Activated CD8-positive, alpha-beta memory T cell treated with anti-CD3 and anti-CD28 coated beads, Interleukin-2, amount 50 U/mL, for 24 hours (primary cell): Measurements from ENCODE around the gene ESRRA.
A peak's percentile ranks its signal among the peaks of the same experiment; 100 is the strongest.

Experiments used
- DNase-seq: peaks from one replicate; pipeline ENCODE4 v3.0.0-alpha.2; 2020; ENCODE audit errors: extremely low read depth

ESRRA gene

DNA sequence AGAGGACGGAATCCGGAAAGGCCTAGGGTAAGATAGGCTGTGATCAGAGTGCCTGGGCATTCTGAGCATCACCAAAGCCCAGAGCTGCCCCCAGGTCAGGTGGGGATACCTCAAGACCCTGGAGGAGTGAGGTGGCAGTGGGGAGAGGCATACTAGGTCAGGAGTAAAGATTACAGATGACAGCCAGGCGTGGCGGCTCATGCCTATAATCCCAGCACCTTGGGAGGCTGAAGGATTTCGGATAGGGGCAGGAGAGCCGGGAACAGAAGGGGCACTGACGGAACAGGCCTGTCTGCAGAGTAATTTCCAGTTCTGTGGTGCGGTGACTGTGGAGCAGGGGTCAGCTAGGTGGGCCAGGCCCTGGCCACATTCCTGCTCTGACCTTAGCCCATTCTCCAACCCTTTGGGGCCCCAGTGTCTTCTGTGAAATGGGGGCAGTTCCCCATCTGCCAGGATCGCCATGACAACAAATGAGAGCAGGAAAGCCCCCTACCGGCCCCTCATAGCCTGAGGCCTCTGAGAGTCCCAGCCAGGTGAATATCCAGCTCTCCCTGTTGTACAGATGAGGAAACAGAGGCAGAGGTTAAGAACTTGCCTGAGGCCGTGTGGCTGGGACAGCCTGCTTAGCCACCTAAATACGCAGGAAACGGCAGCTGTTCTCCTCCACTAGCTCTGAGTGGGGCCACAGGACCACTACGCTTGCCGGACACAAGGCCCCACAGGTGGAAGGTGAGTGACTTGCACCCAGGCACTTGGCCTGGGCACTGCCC, 30.1 kb upstream of the ESRRA start:
- no peak for DNase-seq

DNA sequence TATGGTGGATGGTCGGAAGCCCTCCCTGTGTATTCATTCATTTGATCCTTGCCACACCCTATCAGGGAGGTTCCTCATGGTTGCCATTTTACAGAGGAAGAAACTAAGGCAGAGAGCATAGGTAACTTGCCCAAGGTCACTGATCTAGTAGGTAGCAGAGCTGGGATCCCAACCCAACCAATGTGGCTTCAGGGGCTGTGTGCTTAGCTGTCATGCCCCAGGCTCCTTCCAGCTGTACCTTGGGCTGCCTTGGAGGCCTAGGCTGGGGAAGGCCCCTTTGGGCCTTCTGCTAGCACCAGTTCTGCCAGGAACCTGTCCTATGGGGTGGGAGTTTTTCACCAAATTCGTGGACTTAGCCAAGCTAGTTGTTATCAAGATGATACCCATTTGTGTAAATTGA, 29.5 kb upstream of the ESRRA start:
- no peak for DNase-seq

DNA sequence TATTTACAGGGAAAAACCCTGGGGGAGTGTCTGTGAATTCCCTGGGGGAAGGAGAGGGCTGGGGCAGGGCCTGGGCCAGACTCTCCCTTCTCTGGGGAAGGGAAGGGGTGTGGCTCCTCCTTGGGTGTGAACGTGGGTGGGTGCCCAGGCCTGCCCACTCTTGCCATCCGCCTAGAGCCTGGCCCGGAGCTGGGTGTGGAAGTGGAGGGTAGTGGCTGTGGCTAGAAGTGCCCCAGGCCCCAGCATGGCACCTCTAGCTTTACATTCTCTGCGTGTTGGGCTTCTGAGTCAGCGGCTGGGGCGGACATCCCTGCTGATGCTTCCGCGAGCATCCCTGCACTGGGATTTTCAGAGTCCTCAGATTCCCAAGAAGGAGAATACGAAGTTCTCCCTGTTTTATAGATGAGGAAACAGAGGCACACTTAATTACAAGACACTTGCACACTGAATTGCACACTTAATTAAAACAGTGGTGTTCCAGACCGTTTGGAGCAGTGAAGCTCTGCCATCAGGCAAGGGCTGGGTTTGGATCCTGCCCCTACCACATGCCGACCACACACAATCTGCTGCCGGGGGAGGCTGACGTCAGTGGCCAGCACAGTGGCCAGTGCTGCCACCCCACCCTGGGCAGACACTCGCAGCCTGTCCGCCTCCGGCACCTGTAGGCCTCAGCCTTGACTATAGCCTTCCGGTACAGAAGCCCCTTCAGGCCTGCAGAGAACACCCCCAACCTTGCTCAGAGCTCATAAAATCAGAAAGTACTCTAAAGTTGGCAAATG, 28.5 kb upstream of the ESRRA start:
- no peak for DNase-seq

DNA sequence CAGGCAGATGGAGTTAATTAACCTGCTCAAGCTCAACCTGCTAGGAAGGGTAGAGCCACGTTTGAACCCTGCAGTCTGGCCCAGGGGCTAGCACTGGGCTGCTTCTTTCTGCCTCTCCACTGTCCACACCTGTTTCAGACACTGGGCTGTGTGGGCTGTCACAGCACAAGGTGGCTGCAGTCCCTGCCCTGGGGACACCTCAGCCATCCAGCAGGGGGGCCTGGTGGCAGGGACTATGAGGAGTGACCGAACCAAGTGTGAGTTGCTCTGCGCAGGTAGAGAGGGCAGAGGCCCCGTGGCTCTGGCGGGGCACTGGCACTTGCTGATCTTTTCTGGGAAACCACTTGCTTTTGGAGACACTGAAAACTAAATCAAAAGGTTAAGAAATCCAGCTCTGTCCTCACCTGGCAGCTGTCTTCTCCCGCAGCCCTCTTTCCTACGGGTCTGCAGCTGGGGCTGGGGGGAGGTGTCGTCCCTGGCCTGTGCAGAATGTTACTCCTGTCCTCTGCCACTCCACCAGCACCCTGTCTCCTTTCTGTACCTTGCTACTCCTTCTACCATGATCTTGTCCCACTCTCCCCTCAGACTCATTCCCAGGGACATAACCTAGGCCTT, 26.6 kb upstream of the ESRRA start:
- no peak for DNase-seq

DNA sequence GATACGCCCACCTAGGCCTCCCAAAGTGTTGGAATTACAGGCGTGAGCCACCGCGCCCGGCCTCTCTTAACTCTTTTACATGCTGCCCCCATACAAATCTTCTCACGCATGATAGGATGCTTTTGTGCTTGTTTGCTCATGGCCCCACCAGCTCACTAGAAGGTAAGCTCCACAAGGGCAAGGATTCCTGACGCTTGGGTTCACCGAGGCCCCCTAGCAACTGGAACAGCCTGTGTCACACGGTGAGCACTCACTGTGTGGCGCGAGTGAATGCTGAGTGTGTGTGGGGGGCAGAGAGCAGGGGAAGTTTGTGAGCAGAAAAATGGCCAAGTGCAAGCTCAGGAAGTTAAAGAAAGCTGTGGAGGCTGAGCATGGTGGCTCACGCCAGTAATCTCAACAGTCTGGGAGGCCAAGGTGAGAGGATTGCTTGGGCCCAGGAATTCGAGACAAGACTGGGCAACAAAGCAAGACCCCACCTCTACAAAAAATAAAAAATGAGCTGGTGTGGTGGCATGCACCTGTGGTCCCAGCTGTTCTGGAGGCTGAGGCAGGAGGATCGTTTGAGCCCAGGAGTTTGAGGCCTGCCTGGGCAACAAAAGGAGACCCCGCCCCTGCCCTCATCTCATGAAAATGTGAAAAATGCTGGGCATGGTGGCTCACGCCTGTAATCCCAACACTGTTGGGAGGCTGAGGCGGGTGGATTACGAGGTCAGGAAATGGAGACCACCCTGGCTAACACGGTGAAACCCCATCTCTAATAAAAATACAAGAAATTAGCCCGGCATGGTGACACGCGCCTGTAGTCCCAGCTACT, 23.2 kb upstream of the ESRRA start:
- DNase-seq, result no peak

DNA sequence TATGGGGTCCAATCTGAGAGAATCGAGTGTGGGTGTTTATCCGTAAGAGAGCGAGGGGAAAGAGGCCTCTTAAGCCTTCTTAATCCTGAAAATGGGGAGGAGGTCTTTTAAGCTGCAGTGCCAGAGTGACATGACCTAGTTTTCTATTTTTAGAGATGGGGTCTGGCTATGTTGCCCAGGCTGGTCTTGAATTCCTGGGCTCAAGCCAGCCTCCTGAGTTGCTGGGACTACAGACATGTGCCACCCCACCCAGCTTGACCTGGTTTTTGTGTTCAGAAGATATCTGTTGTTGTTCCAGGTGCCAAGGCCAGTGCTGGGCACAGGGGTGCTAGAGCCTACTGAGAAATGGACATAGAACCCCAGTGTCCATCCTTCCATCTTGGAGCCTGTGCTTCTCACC, 22.2 kb upstream of the ESRRA start:
- DNase-seq, result no peak

DNA sequence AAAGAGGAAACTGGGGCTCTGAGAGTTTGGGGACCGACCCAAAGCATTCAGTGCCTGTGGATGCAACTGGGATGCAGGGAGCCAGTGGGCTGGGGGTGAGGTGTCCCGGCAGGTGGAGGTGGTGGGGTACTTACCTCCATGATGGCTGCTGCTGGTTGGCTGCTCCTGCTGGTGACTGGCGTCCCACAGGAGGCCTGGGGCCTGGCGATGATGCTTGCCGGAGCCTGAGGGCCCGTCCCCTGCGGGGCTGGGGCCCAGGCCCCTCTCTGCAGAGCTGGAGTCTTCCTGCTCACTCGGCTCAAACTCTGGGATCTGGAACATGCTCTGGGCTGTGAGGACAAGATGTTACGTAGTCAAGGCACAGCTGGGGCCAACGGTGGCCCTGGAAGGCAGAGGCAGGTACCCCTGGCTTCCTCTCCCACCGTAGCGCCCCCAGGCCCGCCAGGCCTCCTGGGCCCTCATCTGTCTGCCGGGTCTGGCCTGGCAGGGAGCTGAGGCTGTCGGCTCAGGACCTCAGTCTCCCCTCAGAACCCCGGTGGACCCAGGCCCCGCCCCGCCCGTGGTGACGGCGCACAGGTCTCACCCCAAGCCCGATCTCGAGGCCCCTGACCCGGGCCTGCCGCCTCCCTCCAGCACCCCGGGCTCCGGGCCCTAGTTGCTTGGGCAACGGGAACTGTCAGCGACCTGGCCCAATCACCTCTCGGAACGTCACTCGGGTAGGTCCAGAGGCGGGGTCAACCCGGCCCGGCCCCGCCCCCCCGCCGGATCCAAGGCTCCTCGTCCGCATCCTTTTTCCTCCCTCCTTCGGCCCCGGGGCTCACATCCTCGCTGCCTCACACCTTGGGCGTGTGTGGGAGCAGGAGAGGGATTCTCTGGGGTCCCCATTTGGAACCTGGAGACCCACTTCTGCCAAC, 21.0 kb upstream of the ESRRA start, which contains the start of gene BAD:
TSS of gene BAD (minus strand) at position 618 of the 914 bp plus-strand sequence. CDS start at position 321, 297 bp downstream.
- DNase-seq, result peak; percentile 78

DNA sequence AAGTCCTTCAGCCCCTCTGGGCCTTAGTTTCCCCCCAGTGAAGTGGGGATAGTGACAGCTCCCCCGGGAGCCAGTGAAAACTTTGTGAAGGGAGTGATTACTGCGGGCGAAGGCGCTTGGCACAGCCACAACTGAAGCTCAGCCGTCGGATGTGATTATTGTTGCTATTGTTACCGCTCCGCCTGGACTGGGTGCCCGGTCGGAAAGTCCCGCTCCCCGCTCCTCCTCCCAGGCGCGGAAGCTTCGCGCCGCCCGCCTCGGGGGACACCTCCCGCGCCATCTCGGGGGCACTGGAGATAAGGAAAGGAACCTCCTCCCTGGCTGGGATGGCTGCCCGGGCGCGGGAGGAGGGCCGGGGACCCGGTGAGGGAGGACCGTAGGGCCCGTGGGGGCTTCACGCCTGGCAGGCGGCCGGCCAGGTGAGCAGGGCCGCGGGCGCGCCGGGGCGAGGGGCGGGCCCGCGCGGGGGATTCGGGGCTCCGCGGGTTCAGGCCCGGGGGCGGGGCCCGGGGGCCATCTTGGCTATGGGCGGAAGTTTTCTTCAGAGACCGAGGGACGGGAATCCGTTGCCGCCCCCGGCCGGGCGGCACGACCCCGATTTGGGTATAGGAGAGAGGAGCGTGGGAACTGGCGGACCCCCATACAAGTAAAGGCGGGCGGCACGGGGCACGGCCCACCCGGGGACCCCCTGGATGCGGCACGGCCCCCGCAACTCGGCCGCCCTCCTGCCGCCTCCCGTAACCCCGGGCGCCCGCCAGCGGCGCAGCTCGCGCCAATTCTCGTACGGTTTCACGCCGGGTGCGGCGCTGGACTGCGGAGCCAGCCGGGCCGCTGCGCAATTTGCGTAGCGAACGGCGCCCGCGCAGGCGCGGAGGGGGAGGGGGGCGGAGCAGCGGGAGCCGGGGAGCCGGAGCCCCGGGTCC, 20.1 kb upstream of the ESRRA start, which contains the start of gene GPR137:
TSS of gene GPR137 (plus strand) at position 887 of the 923 bp plus-strand sequence. CDS start 677 bp downstream, outside the sequence.
- no peak for DNase-seq

DNA sequence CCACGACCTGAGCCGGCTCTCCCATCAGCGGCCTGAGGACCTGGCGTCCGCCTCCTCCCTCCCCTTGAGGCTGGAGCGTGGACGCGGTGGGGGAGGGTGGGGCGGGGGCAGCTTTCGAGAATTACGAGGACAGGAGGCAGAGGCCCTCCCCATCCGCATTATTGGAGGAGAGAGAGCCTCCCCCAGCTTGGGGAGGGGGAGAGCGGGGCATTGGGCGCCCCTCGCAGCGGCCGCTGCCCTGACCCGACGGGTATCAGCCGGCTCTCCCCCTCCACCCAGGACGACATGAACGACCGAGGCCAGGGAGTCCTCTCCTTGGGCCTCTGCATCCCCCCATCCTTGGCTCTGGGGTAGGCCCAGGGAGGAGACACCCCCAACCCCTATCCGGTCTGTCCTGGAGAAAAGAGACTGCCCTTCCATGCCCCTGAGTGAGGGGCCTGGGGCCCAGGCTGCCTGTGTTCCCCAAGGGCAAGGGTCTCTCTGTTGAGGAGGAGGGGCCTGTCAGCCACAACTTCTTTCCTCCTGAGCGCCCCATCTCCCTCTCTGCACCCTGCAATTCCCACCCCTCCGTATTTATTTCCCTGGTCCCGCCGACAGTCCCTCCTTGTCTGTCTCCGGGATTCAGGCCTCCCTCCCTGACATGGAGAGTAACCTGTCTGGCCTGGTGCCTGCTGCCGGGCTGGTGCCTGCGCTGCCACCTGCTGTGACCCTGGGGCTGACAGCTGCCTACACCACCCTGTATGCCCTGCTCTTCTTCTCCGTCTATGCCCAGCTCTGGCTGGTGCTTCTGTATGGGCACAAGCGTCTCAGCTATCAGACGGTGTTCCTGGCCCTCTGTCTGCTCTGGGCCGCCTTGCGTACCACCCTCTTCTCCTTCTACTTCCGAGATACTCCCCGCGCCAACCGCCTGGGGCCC, 19.2 kb upstream of the ESRRA start:
- DNase-seq, result no peak

DNA sequence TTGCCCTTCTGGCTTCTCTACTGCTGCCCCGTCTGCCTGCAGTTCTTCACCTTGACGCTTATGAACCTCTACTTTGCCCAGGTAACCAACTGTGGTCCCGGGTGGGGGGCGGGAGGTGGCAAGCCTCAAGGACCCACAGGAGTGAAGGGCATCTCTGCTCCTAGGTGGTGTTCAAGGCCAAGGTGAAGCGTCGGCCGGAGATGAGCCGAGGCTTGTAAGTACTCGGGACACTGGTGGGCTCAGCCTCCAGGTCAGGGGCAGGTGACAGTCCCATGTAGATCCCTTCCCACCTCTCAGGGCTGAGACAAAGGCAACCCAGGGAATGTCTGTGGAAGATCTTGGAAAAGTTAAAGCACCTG, 18.5 kb upstream of the ESRRA start:
- DNase-seq, result no peak

DNA sequence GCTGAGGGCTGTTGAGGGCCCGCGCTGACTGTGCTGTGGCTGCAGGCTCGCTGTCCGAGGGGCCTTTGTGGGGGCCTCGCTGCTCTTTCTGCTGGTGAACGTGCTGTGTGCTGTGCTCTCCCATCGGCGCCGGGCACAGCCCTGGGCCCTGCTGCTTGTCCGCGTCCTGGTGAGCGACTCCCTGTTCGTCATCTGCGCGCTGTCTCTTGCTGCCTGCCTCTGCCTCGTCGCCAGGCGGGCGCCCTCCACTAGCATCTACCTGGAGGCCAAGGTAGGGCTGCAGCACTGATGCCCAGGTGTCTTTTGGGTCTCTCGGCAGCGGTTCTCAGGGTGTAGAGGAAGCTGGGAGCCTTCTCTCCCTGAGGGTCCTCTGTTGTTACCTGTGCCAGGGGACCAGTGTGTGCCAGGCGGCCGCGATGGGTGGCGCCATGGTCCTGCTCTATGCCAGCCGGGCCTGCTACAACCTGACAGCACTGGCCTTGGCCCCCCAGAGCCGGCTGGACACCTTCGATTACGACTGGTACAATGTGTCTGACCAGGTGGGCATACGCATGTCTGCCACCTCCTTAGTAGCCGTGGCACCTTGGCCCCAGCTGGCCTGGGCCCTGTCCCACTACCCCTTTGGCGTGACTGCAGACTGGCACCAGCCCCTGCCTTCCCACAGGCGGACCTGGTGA, 17.5 kb upstream of the ESRRA start:
- no peak for DNase-seq

DNA sequence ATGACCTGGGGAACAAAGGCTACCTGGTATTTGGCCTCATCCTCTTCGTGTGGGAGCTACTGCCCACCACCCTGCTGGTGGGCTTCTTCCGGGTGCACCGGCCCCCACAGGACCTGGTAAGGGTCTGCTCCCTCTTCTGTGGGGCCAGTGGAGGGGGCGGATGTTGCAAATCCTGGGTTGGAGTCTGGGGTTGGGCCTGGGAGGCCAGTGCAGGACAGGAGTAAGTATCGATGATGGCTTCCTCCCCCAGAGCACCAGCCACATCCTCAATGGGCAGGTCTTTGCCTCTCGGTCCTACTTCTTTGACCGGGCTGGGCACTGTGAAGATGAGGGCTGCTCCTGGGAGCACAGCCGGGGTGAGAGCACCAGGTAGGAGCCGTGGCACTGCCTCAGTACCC, 17.0 kb upstream of the ESRRA start:
- no peak for DNase-seq

DNA sequence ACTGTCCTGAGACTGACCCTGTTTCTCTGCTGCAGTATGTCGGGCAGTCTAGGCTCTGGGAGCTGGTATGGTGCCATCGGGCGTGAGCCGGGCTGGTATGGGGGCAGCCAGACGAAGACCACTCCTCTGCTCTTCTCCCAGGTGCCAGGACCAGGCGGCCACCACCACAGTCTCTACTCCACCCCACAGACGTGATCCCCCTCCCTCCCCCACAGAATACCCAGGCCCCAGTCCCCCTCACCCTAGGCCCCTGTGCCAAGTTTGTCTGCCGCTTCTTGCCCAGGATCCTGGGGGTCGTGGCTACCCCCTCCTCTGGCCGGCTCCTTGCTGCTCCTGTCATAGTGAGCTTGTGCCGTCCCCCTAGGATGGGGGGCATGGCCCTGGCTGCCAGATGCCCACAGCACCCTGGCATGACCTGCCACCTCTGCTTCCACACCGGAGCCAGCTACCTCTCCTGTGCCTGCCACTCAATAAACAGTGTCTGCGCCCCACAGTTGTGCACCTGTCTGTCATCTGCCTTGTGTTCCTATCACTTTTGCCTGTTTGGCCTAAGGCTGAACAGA, 16.2 kb upstream of the ESRRA start:
- DNase-seq, result no peak

DNA sequence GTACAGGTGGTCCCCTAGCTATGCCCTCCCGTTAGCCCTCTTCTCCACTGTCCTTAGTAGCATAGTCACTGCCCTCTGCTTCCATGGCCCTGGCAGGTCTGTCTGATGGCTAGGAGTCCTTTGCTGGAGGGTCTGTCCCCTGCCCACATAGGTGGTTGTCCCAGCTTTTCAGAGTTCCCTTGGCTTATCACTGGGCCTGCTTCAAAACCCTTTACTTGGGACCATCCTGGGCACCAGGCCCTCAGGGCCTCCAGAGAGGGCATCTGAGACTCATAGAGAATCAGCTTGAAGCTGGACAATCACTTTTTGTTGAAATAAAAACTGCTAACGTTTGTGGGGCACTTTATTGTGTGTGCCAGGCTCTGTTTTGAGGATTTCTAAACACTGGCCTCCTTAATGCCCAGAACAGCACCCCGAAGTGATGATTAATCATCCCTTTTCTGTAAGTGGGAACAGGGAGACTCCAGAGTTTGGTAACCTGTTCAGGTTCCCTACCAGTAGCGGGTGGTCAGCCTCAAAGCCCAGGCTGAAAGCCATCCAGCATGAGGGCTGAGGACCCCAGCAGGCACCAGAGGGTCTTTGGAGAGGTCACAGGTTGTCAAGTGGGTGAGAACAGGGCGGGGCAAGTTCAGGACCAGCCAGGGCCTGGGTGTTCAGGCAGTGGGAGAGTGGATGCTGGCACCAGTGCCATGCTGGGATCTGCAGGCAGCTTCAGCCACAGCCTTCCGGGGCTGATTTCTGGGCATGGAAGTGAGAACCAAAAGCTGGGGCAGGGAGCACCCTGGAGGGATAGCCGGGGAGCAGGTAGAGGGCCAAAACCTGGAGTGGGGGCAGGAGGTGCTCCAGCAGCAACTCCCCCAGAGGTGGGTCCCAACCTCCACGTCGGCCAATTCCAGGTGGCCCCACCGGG, 14.7 kb upstream of the ESRRA start:
- DNase-seq, result no peak

DNA sequence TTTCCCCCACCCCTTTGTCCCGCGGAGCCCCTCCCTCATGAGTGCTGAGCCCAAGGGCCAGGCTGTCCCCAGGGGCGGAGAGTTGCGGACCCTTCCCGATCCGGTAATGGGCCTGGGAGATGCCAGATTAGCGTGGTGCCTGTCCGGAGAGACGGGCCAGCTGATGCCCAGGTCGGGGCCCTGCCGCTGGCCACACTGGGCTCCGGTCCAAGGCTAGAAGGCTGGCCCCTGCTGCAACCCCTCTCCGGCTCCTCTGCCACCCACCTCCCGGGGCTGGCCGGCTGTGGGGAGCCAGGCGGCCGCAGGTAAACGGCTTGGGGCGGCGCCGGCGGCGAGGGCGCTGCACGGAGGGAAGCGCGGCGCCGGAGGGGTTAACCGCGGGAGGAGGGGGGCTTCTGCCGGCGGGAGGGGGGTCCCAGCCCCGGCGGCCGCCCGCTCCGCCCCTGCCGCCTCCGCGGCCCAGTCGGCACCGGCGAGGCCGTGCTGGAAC, 14.0 kb upstream of the ESRRA start, which contains the start of gene KCNK4:
TSS of gene KCNK4 (plus strand) at position 41 of the 490 bp plus-strand sequence. CDS start 1,717 bp downstream, outside the sequence.
- no peak for DNase-seq

DNA sequence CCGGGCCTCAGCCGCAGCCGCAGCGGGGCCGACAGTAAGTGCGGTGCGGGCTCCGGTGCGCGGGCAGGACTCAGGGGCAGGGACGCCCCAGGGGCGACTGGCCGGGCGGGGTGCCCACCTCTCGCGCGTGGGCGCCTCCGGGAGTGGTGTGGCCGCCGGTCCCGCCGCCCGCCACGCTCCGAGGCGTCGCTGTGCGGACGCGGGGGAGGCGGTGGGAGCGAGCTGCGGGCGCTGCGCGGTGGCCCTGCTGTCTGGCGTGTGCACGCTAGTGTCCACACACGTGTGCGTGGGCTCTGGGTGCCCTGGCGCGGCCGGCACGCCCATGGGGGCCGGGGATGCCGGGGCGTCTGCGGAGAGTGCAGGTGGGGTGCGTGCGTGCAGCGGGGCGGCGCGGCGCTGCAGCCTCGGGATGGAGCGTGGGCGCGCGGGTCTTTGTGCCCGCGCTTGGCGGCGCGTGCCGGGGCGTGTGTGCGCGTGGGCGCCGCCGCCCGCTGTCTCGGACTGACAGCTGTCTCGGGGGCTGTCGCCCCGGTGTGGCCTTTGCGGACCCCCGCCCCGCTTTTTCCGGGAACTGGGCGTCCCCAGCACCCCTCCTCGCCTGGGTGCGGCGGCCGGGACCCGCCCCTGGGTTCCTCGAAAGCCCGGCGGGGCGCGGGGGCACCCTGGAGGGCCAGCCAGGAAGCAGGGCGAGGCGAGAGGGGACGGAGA, 13.4 kb upstream of the ESRRA start:
- DNase-seq, result no peak
